ENCODE measurements around the gene YTHDF1. TPM values are rescaled to one million over a fixed set of nuclear protein-coding genes. Genes with fewer than 3 reads are reported as not detected.

Gene YTHDF1
- total RNA-seq, 1 donor from 2014 or later: 27.1 TPM

DNA sequence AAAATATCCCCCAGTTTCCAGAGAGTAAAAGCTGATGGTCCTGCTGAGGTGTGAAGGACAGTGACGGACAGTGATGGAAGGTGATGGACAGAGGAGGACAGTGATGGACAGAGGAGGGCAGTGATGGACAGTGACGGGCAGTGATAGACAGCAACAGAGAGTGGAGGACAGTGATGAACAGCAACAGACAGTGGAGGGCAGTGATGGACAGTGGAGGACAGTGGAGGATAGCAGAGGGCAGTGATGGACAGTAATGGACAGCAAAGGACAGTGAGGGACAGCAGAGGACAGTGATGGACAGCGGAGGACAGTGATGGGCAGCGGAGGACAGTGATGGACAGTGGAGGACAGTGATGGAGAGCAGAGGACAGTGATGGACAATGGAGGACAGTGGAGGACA lies 41.0 kb upstream of the YTHDF1 start:
- Histone ChIP-seq H3K36me3 (ENCODE audit: control insufficient read depth, insufficient read depth, low read length) (no peaks in the 10 kb centered on the region), H3K27me3 (ENCODE audit: control insufficient read depth, insufficient read depth, low read length) (peaks cover 22% of the 10 kb centered on the region), H3K4me3 (ENCODE audit: low read depth, low read length) (no peak overlapping the region)
- DNase-seq (ENCODE audit: low read depth) (no peak), FAIRE-seq (peak; percentile 70)
- TF ChIP-seq, protein P1, sequence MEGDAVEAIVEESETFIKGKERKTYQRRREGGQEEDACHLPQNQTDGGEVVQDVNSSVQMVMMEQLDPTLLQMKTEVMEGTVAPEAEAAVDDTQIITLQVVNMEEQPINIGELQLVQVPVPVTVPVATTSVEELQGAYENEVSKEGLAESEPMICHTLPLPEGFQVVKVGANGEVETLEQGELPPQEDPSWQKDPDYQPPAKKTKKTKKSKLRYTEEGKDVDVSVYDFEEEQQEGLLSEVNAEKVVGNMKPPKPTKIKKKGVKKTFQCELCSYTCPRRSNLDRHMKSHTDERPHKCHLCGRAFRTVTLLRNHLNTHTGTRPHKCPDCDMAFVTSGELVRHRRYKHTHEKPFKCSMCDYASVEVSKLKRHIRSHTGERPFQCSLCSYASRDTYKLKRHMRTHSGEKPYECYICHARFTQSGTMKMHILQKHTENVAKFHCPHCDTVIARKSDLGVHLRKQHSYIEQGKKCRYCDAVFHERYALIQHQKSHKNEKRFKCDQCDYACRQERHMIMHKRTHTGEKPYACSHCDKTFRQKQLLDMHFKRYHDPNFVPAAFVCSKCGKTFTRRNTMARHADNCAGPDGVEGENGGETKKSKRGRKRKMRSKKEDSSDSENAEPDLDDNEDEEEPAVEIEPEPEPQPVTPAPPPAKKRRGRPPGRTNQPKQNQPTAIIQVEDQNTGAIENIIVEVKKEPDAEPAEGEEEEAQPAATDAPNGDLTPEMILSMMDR (IDR thresholded peaks at IDR 0.05; ENCODE audit: insufficient read depth, low read length, severe bottlenecking): no peak

DNA sequence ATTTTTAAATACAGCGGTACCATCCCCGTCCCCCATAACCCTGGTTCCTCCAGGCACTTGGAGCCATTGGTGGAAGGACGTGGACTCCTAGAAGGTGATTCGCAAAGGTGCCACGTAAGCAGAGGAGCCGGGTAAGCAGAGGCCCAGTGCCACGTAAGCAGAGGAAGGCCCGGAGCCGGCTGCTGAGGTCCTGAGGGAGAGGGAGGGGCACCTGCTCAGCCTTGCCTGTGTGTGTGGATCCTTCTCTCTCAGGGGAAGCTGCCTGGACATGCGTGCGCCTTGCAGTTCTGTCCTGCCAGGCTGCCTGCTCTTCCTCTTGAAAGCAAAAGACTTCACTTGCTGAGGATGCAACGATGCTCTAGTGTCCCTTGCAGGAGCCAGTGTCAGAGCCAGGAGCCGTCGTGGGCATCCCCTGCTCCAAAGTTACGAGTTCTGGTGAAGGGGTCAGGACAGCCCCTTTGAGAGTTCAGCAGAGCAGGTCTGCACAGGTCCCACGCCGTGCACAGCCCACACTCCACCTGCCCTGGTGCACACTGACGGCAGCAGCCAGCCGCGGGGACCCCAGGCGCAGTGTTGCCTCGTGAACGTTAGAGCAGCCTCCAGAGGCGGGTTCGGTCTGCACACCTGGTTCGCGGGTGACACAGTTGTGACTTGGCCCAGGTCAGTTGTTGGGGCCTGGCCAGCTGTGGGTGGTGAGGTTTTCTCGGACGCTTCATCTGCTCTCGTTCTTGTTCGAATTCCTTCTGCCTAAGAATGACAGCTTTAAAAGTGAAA lies 40.2 kb upstream of the YTHDF1 start:
- Histone ChIP-seq H3K4me3 (ENCODE audit: low read depth, low read length) (no peak overlapping the region), H3K27me3 (ENCODE audit: control insufficient read depth, insufficient read depth, low read length) (peaks cover 20% of the 10 kb centered on the region), H3K36me3 (ENCODE audit: control insufficient read depth, insufficient read depth, low read length) (no peaks in the 10 kb centered on the region)
- TF ChIP-seq, protein P1 (IDR thresholded peaks at IDR 0.05; ENCODE audit: insufficient read depth, low read length, severe bottlenecking): no peak
- DNase-seq (ENCODE audit: low read depth) (peak; percentile 88), FAIRE-seq (peak; percentile 64)

DNA sequence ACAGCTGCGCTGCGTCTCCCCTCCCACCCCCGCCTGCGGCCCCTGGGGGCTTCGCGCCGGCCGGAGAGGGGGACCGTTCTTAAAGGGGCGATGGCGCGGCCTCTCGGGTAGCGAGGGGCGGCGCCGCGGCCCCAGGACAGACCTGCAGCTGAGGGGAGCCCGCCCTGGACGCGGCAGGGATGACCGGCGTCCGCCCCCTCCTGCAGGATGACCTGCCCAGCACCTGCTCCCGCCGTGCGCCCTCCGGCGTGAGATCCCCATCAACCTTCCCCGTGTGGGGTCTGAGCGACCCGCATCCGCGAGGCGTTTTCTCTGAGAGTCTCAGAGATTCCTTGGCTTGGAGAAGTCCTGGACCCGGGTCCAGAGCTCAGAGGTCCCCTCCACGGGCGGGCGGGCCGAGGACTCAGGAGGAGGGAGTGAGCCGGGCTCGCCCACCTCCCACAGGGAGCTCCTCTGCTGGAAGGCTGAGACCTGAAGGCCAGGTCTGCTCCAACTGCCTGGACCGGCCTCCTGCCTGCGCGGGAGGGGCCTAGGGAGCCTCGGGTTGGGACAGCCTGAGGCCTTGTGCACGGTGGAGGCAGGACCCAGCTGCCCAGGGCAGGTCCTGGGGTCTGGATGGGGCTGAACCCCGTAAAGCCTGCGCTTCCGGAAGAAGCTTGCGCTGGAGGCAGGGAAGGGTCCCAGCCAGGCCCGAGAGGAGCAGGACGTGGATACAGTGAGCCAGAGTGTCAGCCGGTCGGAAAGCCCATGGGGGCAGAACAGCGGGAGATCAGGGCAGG lies 38.9 kb upstream of the YTHDF1 start:
- H3K4me3 ChIP-seq (ENCODE audit: low read depth, low read length): no peak overlapping the region

DNA sequence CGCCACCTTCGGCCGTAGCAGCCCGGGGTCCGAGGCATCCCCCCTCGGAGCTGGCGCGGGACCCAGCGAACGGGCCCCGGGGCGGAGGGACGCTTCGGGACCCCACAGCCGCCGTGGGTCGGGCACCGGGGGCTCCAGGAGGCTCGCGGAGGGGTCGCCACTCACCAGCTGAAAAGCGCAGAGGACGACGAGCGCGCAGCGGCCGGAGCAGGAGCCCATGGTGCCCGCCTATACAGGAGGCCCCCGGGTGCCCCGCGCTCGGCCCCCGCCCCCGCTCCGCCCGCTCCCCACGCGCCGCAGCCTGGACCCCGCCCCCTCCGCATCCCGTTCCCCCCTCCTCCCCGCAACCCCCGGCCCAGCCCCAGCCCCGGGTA lies 38.3 kb upstream of the YTHDF1 start, which contains the start of gene NKAIN4:
Gene NKAIN4, minus strand, starts transcription at position 232 of the 374 bp plus-strand sequence. Its CDS starts 13 bp downstream, at position 219.
- DNase-seq (ENCODE audit: low read depth): no peak
- H3K36me3 ChIP-seq (ENCODE audit: control insufficient read depth, insufficient read depth, low read length): no peaks in the 10 kb centered on the region
- TF ChIP-seq, protein P1 (IDR thresholded peaks at IDR 0.05; ENCODE audit: insufficient read depth, low read length, severe bottlenecking): no peak
- peaks cover 18% of the 10 kb centered on the region for H3K27me3 ChIP-seq (ENCODE audit: control insufficient read depth, insufficient read depth, low read length)
- H3K4me3 ChIP-seq (ENCODE audit: low read depth, low read length): peak within 1 kb of the TSS; percentile 2
- no peak for FAIRE-seq

More for the DNA sequence above, 38.9 kb upstream of the YTHDF1 start:
- FAIRE-seq (no peak), DNase-seq (ENCODE audit: low read depth) (no peak)
- H3K27me3 ChIP-seq (ENCODE audit: control insufficient read depth, insufficient read depth, low read length): peaks cover 18% of the 10 kb centered on the region
- no peaks in the 10 kb centered on the region for H3K36me3 ChIP-seq (ENCODE audit: control insufficient read depth, insufficient read depth, low read length)
- TF ChIP-seq, protein P1 (IDR thresholded peaks at IDR 0.05; ENCODE audit: insufficient read depth, low read length, severe bottlenecking): peak; percentile 25

DNA sequence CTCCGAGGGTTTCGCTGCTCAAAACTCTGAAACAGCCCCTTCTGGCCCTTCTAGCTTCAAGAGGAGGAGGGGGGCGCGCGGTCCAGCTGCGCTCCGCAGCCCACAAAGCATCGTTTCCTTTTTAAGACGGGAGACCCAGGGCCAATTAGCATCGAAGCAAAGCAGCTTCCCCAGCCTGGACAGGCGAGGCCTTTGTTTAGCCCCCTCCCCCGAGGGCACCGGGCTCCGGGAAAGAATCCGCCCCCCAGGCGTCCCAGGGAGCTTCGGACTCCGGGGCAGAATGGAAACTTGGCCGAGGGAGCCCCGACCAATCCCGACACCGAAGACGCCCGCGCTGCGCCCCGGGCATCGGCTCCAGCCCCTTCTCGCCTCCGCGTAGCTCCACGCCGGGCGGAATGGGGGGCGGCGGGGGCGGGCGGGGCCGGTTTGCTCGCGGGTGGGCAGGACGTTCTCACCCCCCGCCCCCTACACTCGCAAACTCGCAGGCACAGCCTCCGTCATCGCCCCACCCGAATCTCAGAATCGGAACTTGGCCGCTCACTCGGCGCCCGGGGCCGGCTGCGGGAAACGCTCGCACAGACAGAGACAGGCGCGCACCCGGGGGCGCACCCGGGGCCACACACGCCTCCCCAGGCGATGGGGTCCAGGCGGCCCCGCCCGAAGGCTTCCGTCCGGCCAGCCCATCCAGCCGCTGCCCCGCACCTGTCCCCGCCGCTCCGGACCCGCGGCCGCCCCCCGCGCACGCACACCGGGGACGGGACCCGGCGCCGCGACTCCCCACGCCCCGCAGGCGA lies 37.7 kb upstream of the YTHDF1 start:
- Histone ChIP-seq H3K27me3 (ENCODE audit: control insufficient read depth, insufficient read depth, low read length) (peaks cover 18% of the 10 kb centered on the region), H3K4me3 (ENCODE audit: low read depth, low read length) (peak overlapping the region; percentile 2), H3K36me3 (ENCODE audit: control insufficient read depth, insufficient read depth, low read length) (no peaks in the 10 kb centered on the region)
- DNase-seq (ENCODE audit: low read depth): no peak
- FAIRE-seq: no peak
- TF ChIP-seq, protein P1 (IDR thresholded peaks at IDR 0.05; ENCODE audit: insufficient read depth, low read length, severe bottlenecking): no peak

Measured in bronchial epithelial cell (primary cell).